PC-3 (cell line): ENCODE data around the gene KCNK6.

ENCODE experiments used
- EZH2 ChIP-seq: fragments of 300-600 bp; sonication (generic); IDR thresholded peaks from one replicate; pipeline ENCODE4 v1.6.1; 2017; ENCODE audit warnings: antibody characterized with exemption, mild to moderate bottlenecking, low read length; ENCODE audit not compliant: unreplicated experiment
- TF ChIP-seq, protein P1 (sequence below): fragments of 300-600 bp; sonication (generic); conservative IDR thresholded peaks from 2 replicates; pipeline ENCODE4 v1.5.1; 2017; ENCODE audit warnings: antibody characterized with exemption, low read depth, mild to moderate bottlenecking, low read length

DNA sequence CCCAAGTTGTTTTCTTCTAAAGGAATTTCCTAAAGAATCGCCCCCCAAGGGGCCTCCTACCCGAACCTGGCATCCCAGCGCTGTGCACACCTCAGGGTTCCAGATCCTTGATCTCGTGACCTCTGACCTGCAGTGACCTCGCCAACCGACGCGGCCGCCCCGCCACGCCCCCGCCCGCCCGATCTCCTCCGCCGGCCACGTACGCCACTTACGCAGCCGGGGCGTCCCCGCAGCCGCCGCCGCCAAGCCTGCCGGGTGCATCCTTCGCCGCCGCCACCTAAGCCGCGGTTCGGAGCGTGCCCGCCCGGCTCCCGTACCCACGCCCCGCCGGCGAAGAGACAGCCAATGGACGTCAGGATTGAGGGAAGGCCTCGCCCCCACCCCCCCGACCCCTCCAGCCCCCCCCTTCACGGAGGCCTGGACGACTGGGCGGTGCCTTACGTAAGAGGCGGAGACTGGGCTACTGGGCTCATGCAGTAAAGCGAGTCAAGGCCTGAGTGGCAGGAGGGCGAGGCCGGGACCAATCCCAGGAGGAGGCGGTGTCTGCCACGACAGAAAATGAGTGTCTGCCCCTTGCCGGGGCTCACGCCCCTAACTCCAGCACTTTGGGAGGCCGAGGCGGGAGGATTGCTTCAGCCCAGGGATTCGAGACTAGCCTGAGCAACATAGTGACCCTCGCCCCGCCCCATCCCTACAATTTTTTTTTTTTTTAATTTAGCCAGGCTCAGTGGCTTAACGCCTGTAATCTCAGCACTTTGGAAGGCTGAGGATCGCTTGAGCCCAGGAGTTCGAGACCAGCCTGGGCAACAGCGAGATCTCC is 3.8 kb upstream of the KCNK6 start, which contains the start of gene YIF1B:
- TF ChIP-seq, protein P1, sequence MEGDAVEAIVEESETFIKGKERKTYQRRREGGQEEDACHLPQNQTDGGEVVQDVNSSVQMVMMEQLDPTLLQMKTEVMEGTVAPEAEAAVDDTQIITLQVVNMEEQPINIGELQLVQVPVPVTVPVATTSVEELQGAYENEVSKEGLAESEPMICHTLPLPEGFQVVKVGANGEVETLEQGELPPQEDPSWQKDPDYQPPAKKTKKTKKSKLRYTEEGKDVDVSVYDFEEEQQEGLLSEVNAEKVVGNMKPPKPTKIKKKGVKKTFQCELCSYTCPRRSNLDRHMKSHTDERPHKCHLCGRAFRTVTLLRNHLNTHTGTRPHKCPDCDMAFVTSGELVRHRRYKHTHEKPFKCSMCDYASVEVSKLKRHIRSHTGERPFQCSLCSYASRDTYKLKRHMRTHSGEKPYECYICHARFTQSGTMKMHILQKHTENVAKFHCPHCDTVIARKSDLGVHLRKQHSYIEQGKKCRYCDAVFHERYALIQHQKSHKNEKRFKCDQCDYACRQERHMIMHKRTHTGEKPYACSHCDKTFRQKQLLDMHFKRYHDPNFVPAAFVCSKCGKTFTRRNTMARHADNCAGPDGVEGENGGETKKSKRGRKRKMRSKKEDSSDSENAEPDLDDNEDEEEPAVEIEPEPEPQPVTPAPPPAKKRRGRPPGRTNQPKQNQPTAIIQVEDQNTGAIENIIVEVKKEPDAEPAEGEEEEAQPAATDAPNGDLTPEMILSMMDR, result no peak
- no peak for TF ChIP-seq EZH2
